ENCODE measurements around the gene SMIM9.
"Not testable (repeated sequence)": the region's sequence is repeated elsewhere in the genome, so short reads cannot be mapped to it uniquely, and the experiment has no call there.

Gene SMIM9

GRCh38 chrX:154834562-154834961 is at the start of gene SMIM9:
Gene SMIM9, minus strand, starts transcription at chrX:154834662. Its CDS starts 3,806 bp downstream, at chrX:154830856.
- Mint-ChIP-seq H3K36me3 (ENCODE audit: low read depth) (no peaks in the 10 kb centered on the region), H3K4me3 (no peak within 1 kb of the TSS), H3K9me3 (no peaks in the 10 kb centered on the region), H3K4me1 (ENCODE audit: low read depth) (peaks cover 8% of the 10 kb centered on the region), H3K27ac (no peak within 1 kb of the TSS), H3K27me3 (ENCODE audit: low read depth) (no peaks in the 10 kb centered on the region)
- no peak for DNase-seq (ENCODE audit: low spot score)

- not testable (repeated sequence) for DNase-seq (ENCODE audit: low spot score); H3K36me3 Mint-ChIP-seq (ENCODE audit: low read depth); H3K27me3 Mint-ChIP-seq (ENCODE audit: low read depth); H3K9me3 Mint-ChIP-seq; H3K27ac Mint-ChIP-seq; H3K4me1 Mint-ChIP-seq (ENCODE audit: low read depth); H3K4me3 Mint-ChIP-seq
Observed at GRCh38 chrX:154884069-154884468, 49.6 kb upstream of the SMIM9 start.

GRCh38 chrX:154873329-154873728 is 38.9 kb upstream of the SMIM9 start:
- Mint-ChIP-seq H3K27me3 (ENCODE audit: low read depth) (no peaks in the 10 kb centered on the region), H3K9me3 (peaks cover 21% of the 10 kb centered on the region), H3K4me1 (ENCODE audit: low read depth) (no peaks in the 10 kb centered on the region), H3K4me3 (no peak overlapping the region), H3K27ac (no peak overlapping the region), H3K36me3 (ENCODE audit: low read depth) (no peaks in the 10 kb centered on the region)
- no peak for DNase-seq (ENCODE audit: low spot score)

DNA sequence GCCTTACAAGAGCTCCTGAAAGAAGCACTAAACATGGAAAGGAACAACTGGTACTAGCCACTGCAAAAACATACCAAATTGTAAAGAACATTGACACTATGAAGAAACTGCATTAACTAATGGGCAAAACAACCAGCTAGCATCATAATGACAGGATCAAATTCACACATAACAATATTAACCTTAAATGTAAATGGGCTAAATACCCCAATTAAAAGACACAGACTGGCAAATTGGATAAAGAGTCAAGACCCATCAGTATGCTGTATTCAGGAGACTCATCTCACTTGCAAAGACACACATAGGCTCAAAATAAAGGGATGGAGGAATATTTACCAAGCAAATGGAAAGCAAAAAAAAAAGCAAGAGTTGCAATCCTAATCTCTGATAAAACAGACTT is 34.1 kb upstream of the SMIM9 start:
- not testable (repeated sequence) for H3K36me3 Mint-ChIP-seq (ENCODE audit: low read depth); H3K27ac Mint-ChIP-seq; H3K27me3 Mint-ChIP-seq (ENCODE audit: low read depth); DNase-seq (ENCODE audit: low spot score); H3K4me3 Mint-ChIP-seq; H3K4me1 Mint-ChIP-seq (ENCODE audit: low read depth)
- H3K9me3 Mint-ChIP-seq = peaks cover 42% of the 10 kb centered on the region

GRCh38 chrX:154855256-154855655 is 20.8 kb upstream of the SMIM9 start:
- Mint-ChIP-seq H3K9me3 (no peaks in the 10 kb centered on the region), H3K4me3 (no peak overlapping the region), H3K27ac (no peak overlapping the region), H3K4me1 (ENCODE audit: low read depth) (no peaks in the 10 kb centered on the region), H3K27me3 (ENCODE audit: low read depth) (peaks cover 2% of the 10 kb centered on the region), H3K36me3 (ENCODE audit: low read depth) (peaks cover 11% of the 10 kb centered on the region)
- DNase-seq (ENCODE audit: low spot score) = no peak

DNA sequence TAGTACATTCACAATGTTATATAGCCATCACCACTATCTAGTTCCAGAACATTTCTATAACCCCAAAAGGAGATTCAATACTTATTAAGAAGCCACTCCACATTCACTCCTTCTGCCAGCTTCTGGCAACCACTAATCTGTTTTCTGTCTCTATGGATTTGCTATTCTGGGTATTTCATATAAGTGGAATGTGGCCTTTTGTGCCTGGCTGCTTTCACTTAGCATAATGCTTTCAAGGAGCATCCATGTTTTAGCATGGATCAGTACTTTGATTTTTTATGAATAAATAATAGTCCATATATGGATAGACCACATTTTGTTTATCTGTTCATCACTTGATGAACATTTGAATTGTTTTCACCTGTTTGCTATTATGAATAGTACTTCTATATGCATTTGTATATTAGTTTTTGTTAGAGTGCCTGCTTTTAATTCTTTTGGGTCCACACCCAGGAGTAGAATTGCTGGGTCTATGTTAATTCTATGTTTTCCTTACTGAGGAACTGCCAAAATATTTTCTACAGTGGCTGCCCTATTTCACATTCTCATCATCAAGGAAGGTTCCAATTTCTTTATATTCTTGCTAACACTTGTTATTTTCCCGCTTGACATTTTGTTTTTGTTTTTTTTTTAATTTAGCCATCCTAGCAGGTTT is 16.6 kb upstream of the SMIM9 start:
- Mint-ChIP-seq H3K4me1 (ENCODE audit: low read depth) (no peaks in the 10 kb centered on the region), H3K27ac (no peak overlapping the region), H3K36me3 (ENCODE audit: low read depth) (peaks cover 3% of the 10 kb centered on the region), H3K4me3 (no peak overlapping the region), H3K27me3 (ENCODE audit: low read depth) (peaks cover 5% of the 10 kb centered on the region), H3K9me3 (no peaks in the 10 kb centered on the region)
- DNase-seq (ENCODE audit: low spot score) = no peak

DNA sequence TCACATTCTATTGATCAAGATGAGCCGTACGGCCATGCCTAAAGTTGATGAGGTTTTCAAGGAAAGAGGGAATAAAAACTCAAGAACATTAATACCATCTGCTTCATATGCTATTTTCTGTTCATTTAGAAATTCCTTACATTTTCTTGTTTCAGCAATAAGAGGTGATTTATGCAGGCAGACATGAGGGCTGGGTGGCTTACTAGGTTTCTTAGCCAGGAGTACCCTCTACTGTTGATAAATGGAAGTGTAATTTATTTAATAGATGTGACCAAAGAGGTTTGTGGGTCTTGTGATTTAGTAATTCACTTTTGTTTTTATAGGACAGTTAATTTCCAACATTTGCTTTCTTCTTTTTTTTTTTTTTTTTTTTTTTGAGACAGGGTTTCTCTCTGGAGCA is 6.4 kb upstream of the SMIM9 start:
- no peak for DNase-seq (ENCODE audit: low spot score)
- Mint-ChIP-seq H3K36me3 (ENCODE audit: low read depth) (no peaks in the 10 kb centered on the region), H3K4me3 (no peak overlapping the region), H3K9me3 (no peaks in the 10 kb centered on the region), H3K27me3 (ENCODE audit: low read depth) (peaks cover 4% of the 10 kb centered on the region), H3K4me1 (ENCODE audit: low read depth) (peaks cover 5% of the 10 kb centered on the region), H3K27ac (no peak overlapping the region)

- no peak overlapping the region for H3K4me3 Mint-ChIP-seq
- no peaks in the 10 kb centered on the region for H3K36me3 Mint-ChIP-seq (ENCODE audit: low read depth)
- H3K27ac Mint-ChIP-seq = no peak overlapping the region
- DNase-seq (ENCODE audit: low spot score) = no peak
- no peaks in the 10 kb centered on the region for H3K9me3 Mint-ChIP-seq
- H3K4me1 Mint-ChIP-seq (ENCODE audit: low read depth) = peaks cover 7% of the 10 kb centered on the region
- no peaks in the 10 kb centered on the region for H3K27me3 Mint-ChIP-seq (ENCODE audit: low read depth)
Observed at GRCh38 chrX:154836163-154836562, 1.7 kb upstream of the SMIM9 start.

DNA sequence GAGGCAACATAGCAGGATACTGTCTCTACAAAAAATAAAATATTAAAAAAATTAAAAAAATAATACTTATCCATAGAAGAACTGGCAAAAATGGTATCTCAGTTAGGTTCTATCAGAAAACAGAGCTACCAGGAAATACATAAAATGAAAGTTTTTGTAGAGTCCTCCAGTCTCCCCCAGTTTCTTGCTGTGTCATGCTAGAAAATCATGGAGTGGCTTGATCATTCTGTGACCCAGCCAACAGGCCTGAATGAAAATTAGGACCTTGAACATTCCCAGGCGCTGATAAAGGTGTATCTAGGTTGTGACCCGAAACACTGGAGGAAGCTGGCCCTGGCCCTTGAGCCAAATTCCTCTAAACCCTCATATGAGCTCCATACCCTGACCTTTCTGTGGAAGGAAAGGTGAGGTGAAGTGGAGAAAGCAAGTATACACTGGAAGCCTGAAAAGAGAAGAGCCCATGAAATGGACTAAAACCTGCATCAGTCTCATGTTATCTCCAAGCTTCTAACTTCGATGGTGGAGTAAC is 652 bp downstream of the SMIM9 start:
- Mint-ChIP-seq H3K9me3 (no peaks in the 10 kb centered on the region), H3K36me3 (ENCODE audit: low read depth) (no peaks in the 10 kb centered on the region)

DNA sequence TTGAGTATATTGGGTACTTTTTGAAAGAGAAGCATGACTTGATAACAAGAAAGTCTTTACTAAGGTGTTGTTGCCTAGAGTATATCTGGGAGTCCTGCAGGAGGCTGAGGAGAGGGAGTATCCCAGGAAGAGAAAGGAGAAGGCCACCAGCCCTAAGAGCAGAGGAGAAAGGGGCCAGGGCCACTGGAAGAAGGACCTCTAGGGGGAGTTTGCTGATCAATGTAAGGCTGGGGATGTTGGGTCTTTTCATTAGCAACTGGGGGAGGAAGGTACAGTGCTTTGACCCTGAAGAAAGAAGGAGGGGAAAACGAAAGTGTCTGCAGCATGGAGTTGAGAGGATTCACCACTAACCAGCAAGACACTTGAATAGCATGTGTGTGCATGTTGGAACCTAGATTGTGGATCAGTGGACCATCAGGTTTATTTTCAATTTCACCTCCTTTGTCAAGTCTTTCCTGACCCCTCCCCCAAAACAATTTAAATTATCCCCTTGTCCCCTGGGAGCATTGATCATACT is 4.5 kb downstream of the SMIM9 start:
- no peak for DNase-seq (ENCODE audit: low spot score)
- H3K4me3 Mint-ChIP-seq = no peak overlapping the region
- H3K27ac Mint-ChIP-seq = no peak overlapping the region
- no peaks in the 10 kb centered on the region for H3K27me3 Mint-ChIP-seq (ENCODE audit: low read depth)
- H3K4me1 Mint-ChIP-seq (ENCODE audit: low read depth) = peaks cover 18% of the 10 kb centered on the region
- no peaks in the 10 kb centered on the region for H3K36me3 Mint-ChIP-seq (ENCODE audit: low read depth)
- H3K9me3 Mint-ChIP-seq = no peaks in the 10 kb centered on the region

More for the DNA sequence above, 652 bp downstream of the SMIM9 start:
- Mint-ChIP-seq H3K4me1 (ENCODE audit: low read depth) (peaks cover 14% of the 10 kb centered on the region), H3K27ac (no peak overlapping the region), H3K4me3 (no peak overlapping the region), H3K27me3 (ENCODE audit: low read depth) (no peaks in the 10 kb centered on the region)
- DNase-seq (ENCODE audit: low spot score) = no peak

- no peak overlapping the region for H3K4me3 Mint-ChIP-seq
- no peaks in the 10 kb centered on the region for H3K9me3 Mint-ChIP-seq
- no peak for DNase-seq (ENCODE audit: low spot score)
- H3K27ac Mint-ChIP-seq = no peak overlapping the region
- H3K27me3 Mint-ChIP-seq (ENCODE audit: low read depth) = no peaks in the 10 kb centered on the region
- H3K4me1 Mint-ChIP-seq (ENCODE audit: low read depth) = peaks cover 18% of the 10 kb centered on the region
- H3K36me3 Mint-ChIP-seq (ENCODE audit: low read depth) = no peaks in the 10 kb centered on the region
Observed at GRCh38 chrX:154829134-154829533, 5.3 kb downstream of the SMIM9 start.

DNA sequence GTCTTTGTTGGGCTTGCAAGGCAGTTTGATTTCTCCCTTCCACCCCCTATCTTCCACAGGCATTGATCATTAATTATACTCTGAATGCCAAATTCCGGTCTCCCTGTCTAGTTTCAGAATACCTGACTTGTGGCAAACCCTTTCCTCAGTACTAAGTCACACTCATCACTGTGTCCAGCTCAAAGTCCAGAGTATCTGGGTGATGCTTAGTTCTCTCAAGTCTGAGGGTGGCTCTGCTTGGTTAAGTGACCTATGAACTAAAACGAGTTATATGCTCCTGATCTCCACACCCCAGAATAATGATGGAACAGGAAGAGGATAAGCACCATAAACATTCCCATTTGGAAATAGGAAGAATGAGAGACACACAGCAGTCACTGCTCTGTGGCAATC is 6.5 kb downstream of the SMIM9 start:
- Mint-ChIP-seq H3K9me3 (no peaks in the 10 kb centered on the region), H3K27ac (peak overlapping the region; percentile 38), H3K4me1 (ENCODE audit: low read depth) (peaks cover 18% of the 10 kb centered on the region), H3K36me3 (ENCODE audit: low read depth) (no peaks in the 10 kb centered on the region), H3K27me3 (ENCODE audit: low read depth) (no peaks in the 10 kb centered on the region), H3K4me3 (no peak overlapping the region)
- no peak for DNase-seq (ENCODE audit: low spot score)

DNA sequence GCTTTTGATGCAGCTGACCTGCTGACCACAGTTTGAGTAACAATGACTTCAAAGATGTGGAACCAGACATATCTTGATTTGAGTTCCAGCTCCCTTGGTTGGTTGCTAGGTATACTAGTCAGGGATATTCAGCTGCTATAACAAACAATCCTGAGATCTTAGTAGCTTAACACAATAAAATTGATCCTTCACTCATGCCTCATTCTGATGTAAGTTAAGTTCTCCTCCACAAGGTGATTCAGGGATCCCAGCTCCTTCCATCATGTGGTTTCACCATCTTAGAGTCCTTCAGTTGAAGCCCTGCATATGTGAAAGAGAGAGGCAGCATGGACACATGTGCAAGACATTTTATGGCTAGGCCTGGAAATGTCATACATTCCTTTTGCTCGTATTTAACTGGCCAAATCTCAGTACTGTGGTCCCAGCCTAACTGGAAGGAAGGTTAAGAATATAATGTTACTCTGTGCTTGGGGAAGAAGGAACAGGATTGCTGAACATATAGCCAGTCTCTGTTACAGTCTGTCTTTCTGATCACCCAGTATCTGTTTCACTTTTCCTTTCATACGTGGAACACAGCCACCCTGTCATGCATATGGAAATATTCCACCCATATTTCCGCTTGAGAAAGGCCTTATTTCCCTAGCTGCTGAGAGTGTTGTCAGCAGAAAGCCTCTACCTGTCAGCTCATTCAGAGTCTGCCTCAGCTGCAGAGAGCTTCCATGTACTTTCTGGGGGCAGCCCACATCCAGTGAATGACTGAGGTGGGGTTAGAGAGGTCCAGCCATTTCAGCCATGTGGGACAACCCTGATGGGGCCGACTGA is 7.1 kb downstream of the SMIM9 start:
- no peak overlapping the region for H3K4me3 Mint-ChIP-seq
- no peaks in the 10 kb centered on the region for H3K36me3 Mint-ChIP-seq (ENCODE audit: low read depth)
- H3K4me1 Mint-ChIP-seq (ENCODE audit: low read depth) = peaks cover 18% of the 10 kb centered on the region
- H3K27ac Mint-ChIP-seq = peak overlapping the region; percentile 81
- no peaks in the 10 kb centered on the region for H3K27me3 Mint-ChIP-seq (ENCODE audit: low read depth)
- DNase-seq (ENCODE audit: low spot score) = no peak
- no peaks in the 10 kb centered on the region for H3K9me3 Mint-ChIP-seq

DNA sequence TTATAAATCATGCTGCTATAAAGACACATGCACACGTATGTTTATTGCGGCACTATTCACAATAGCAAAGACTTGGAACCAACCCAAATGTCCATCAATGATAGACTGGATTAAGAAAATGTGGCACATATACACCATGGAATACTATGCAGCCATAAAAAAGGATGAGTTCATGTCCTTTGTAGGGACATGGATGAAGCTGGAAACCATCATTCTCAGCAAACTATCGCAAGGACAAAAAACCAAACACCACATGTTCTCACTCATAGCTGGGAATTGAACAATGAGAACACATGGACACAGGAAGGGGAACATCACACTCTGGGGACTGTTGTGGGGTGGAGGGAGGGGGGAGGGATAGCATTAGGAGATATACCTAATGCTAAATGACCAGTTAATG is 8.9 kb downstream of the SMIM9 start:
- H3K36me3 Mint-ChIP-seq (ENCODE audit: low read depth); H3K9me3 Mint-ChIP-seq; H3K27ac Mint-ChIP-seq; DNase-seq (ENCODE audit: low spot score); H3K27me3 Mint-ChIP-seq (ENCODE audit: low read depth); H3K4me3 Mint-ChIP-seq: not testable (repeated sequence)
- peaks cover 18% of the 10 kb centered on the region for H3K4me1 Mint-ChIP-seq (ENCODE audit: low read depth)

All from T-helper 2 cell treated with Interferon-gamma antibody and Interleukin-4, amounts not matched to agents 5 μg/mL and 100 μg/mL, for 36 hours (primary cell).